ENCODE measurements around the gene HAAO.

The HAAO gene

GRCh38 chr2:42726680-42727079 lies 65.7 kb downstream of the HAAO start:
- CTCF ChIA-PET: no interaction called here
- no peak overlapping the region for H3K27ac ChIP-seq
- POLR2A ChIA-PET (ENCODE audit: low non-redundant PET): no interaction called here
- no peak for TF ChIP-seq CTCF (conservative IDR thresholded peaks at IDR 0.05; ENCODE audit: low read depth)
- DNase-seq (ENCODE audit: low spot score): no peak

GRCh38 chr2:42725657-42726056 lies 66.7 kb downstream of the HAAO start:
- ChIA-PET CTCF (interaction anchor here (0.5 kb wide), 1 partner anchor 76 kb away, joined by 3 read pairs; no protein-coding TSS in a partner anchor), POLR2A (ENCODE audit: low non-redundant PET) (no interaction called here)
- no peak overlapping the region for H3K27ac ChIP-seq
- TF ChIP-seq CTCF (conservative IDR thresholded peaks at IDR 0.05; ENCODE audit: low read depth): no peak
- no peak for DNase-seq (ENCODE audit: low spot score)

- no peak overlapping the region for H3K27ac ChIP-seq
- DNase-seq (ENCODE audit: low spot score): no peak
- ChIA-PET CTCF (interaction anchor here (0.5 kb wide), 1 partner anchor 75 kb away, joined by 3 read pairs; no protein-coding TSS in a partner anchor), POLR2A (ENCODE audit: low non-redundant PET) (no interaction called here)
- TF ChIP-seq CTCF (conservative IDR thresholded peaks at IDR 0.05; ENCODE audit: low read depth): no peak
These were observed 67.5 kb downstream of the HAAO start for GRCh38 chr2:42724886-42725285.

GRCh38 chr2:42723465-42723864 lies 68.9 kb downstream of the HAAO start:
- TF ChIP-seq CTCF (conservative IDR thresholded peaks at IDR 0.05; ENCODE audit: low read depth): no peak
- POLR2A ChIA-PET (ENCODE audit: low non-redundant PET): no interaction called here
- CTCF ChIA-PET: no interaction called here

GRCh38 chr2:42722320-42723190 lies 69.8 kb downstream of the HAAO start:
- POLR2A ChIA-PET (ENCODE audit: low non-redundant PET): interaction anchor here (0.6 kb wide), 1 partner anchor 23 kb away, joined by 3 read pairs; no protein-coding TSS in a partner anchor

More at GRCh38 chr2:42723465-42723864, 68.9 kb downstream of the HAAO start:
- H3K27ac ChIP-seq: no peak overlapping the region
- DNase-seq (ENCODE audit: low spot score): no peak

GRCh38 chr2:42721898-42722297 lies 70.5 kb downstream of the HAAO start:
- H3K27ac ChIP-seq: no peak overlapping the region
- ChIA-PET POLR2A (ENCODE audit: low non-redundant PET) (interaction anchor here (0.6 kb wide), 1 partner anchor 24 kb away, joined by 3 read pairs; no protein-coding TSS in a partner anchor), CTCF (interaction anchor here (0.6 kb wide), 1 partner anchor 110 kb away, joined by 3 read pairs; no protein-coding TSS in a partner anchor)
- no peak for TF ChIP-seq CTCF (conservative IDR thresholded peaks at IDR 0.05; ENCODE audit: low read depth)
- no peak for DNase-seq (ENCODE audit: low spot score)

More at GRCh38 chr2:42722320-42723190, 69.8 kb downstream of the HAAO start:
- CTCF ChIA-PET: no interaction called here
- no peak for TF ChIP-seq CTCF (conservative IDR thresholded peaks at IDR 0.05; ENCODE audit: low read depth)
- DNase-seq (ENCODE audit: low spot score): peak; percentile 8
- no peak overlapping the region for H3K27ac ChIP-seq

Data from RWPE1 (cell line).